Measurements from ENCODE around the gene MSGN1. TPM values are rescaled to one million over a fixed set of nuclear protein-coding genes. Genes with fewer than 3 reads are reported as not detected.

The MSGN1 gene
- total and polyA plus RNA-seq, 9 donors: not detected

DNA sequence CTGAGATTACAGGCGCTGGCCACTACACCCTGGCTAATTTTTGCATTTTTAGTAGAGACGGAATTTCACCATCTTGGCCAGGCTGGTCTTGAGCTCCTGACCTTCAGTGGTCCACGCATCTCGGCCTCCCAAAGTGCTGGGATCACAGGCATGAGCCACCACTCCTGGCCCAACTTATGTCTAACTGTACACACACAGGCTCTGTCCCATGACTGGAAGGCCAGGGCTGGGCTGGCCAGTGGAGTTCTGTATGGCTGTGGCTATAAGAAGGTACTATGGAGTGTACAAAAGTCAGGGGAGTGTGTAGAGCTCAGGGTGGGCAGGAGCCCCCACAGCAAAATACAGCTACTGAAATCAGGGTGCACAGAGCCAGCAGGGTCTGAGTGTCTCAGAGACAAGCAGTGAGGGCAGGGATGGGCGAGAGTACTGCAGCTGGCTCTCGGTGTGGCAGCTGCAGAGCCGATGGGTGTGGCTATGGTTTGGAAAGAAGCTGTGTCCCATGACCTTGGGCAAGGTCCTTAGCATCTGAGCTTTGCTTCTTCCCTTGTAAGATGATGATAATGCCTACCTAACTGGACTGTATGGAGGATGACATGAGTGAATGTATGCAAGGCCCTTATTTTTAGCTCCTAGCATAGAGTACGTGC is 10.4 kb upstream of the MSGN1 start:
- no peaks in the 10 kb centered on the region for H3K36me3 ChIP-seq
- 77 to 82% (median 82%) methylated on average over 8 of the region's 8 CpGs for WGBS, 3 donors
- intact Hi-C loops (cut with DNase I): no loop called here
- no peak for DNase-seq
- no peaks in the 10 kb centered on the region for H3K27me3 ChIP-seq
- H3K4me1 ChIP-seq (ENCODE audit: insufficient read depth): no peaks in the 10 kb centered on the region
- TF ChIP-seq POLR2A (IDR thresholded peaks at IDR 0.05) (no peak), EP300 (IDR thresholded peaks at IDR 0.05) (no peak)
- TF ChIP-seq, protein P1, sequence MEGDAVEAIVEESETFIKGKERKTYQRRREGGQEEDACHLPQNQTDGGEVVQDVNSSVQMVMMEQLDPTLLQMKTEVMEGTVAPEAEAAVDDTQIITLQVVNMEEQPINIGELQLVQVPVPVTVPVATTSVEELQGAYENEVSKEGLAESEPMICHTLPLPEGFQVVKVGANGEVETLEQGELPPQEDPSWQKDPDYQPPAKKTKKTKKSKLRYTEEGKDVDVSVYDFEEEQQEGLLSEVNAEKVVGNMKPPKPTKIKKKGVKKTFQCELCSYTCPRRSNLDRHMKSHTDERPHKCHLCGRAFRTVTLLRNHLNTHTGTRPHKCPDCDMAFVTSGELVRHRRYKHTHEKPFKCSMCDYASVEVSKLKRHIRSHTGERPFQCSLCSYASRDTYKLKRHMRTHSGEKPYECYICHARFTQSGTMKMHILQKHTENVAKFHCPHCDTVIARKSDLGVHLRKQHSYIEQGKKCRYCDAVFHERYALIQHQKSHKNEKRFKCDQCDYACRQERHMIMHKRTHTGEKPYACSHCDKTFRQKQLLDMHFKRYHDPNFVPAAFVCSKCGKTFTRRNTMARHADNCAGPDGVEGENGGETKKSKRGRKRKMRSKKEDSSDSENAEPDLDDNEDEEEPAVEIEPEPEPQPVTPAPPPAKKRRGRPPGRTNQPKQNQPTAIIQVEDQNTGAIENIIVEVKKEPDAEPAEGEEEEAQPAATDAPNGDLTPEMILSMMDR (IDR thresholded peaks at IDR 0.05): no peak
- no peaks in the 10 kb centered on the region for H3K9me3 ChIP-seq
- no peak overlapping the region for H3K4me3 ChIP-seq
- no peak overlapping the region for H3K27ac ChIP-seq

DNA sequence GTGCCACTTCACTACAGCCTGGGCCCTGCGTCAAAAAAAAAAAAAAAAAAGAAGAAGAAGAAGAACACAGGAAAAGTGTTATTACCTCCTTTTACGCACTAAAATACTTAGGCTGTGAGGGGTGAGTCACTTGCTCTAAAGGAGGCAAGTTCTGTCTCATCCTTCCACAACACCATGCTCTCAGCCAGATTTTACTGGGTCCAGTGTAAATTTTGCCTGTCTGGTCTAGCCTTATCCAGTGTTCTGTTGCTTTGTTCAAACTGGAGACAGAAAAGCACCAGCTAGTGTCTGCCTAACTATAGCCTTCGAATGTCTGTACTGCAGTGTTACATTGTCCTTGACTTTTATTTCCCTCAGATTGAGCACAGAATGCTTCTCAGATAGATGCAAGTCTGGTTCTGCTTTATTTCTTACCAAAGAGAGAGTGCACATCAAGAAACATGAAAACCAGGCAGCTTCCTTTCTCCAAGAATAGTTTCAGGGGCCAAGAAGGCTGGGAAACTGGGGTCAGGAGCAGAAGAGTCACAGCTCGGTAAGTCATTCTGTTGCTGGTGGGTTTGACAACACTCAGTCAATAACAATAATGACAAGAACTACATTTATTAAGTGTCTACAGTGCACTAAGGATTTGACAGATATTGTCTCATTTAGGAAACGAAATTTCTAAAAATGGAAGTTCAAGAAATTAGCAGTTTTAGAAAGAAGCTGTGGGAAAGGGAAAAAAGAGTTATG is 3.1 kb upstream of the MSGN1 start:
- TF ChIP-seq POLR2A (IDR thresholded peaks at IDR 0.05) (no peak), EP300 (IDR thresholded peaks at IDR 0.05) (no peak)
- TF ChIP-seq, protein P1 (IDR thresholded peaks at IDR 0.05): no peak
- intact Hi-C loops (cut with DNase I): no loop called here
- H3K4me1 ChIP-seq (ENCODE audit: insufficient read depth): no peaks in the 10 kb centered on the region
- H3K27me3 ChIP-seq: no peaks in the 10 kb centered on the region
- no peaks in the 10 kb centered on the region for H3K9me3 ChIP-seq
- H3K4me3 ChIP-seq: no peak overlapping the region
- no peak for DNase-seq
- H3K36me3 ChIP-seq: no peaks in the 10 kb centered on the region
- no peak overlapping the region for H3K27ac ChIP-seq
- 50 to 59% (median 55%) methylated on average over 5 of the region's 5 CpGs for WGBS, 3 donors

DNA sequence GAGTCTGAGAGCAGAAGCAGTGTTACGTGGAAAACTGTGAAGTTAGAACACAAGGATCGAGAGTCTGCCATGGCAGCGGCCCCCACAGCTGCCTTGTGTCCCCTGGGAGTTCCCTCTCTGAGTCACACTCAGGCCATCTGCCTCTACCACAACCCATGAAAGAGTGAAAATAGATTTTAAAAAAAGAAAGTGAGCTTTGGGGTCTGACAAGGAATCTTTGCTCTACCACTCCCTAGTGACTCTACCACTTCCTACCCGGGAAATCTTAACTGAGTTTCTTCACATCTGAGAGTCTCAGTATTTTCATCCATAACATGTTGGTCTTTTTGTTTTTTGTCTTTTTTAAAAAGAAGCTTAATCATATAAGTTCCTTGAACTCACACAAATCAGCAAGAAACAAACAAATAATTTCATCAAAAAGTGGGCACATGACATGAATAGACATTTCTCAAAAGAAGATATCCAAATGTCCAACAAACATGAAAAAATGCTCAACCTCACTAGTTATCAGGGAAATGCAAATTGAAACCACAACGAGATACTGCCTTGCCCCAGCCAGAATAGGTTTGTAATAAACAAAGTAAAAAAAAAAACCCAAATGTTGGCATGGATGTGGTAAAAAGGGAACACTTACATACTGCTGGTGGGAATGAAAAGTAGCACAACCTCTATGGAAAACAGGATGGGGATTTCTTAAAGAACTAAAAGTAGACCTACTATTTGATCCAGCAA is 2.4 kb upstream of the MSGN1 start:
- intact Hi-C loops (cut with DNase I): no loop called here
- H3K27ac ChIP-seq: no peak overlapping the region
- DNase-seq: no peak
- no peak overlapping the region for H3K4me3 ChIP-seq
- TF ChIP-seq EP300 (IDR thresholded peaks at IDR 0.05) (no peak), POLR2A (IDR thresholded peaks at IDR 0.05) (no peak)
- TF ChIP-seq, protein P1 (IDR thresholded peaks at IDR 0.05): no peak
- no peaks in the 10 kb centered on the region for H3K36me3 ChIP-seq
- 70 to 72% (median 72%) methylated on average over 5 of the region's 5 CpGs for WGBS, 3 donors
- no peaks in the 10 kb centered on the region for H3K9me3 ChIP-seq
- H3K27me3 ChIP-seq: no peaks in the 10 kb centered on the region
- no peaks in the 10 kb centered on the region for H3K4me1 ChIP-seq (ENCODE audit: insufficient read depth)

DNA sequence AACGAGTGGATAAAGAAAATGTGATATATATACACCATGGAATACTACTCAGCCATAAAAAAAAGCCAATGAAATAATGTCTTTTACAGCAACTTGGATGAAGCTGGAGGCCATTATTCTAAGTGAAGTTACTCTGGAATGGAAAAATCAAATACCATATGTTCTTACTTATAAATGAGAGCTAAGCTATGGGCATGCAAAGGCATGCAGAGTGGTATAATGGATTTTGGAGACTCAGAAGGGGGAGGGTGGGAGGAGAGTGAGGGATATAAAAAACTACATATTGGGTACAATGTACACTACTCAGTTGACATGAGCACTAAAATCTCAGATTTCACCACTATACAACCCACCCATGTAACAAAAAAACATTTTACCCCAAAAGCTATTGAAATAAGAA is 1.7 kb upstream of the MSGN1 start:
- H3K36me3 ChIP-seq: no peaks in the 10 kb centered on the region
- WGBS, 3 donors: 93 to 97% (median 94%) methylated on average over 1 of the region's 1 CpG
- intact Hi-C loops (cut with DNase I): no loop called here
- no peaks in the 10 kb centered on the region for H3K9me3 ChIP-seq
- no peak overlapping the region for H3K27ac ChIP-seq
- DNase-seq: no peak
- TF ChIP-seq EP300 (IDR thresholded peaks at IDR 0.05) (no peak), POLR2A (IDR thresholded peaks at IDR 0.05) (no peak)
- TF ChIP-seq, protein P1 (IDR thresholded peaks at IDR 0.05): no peak
- H3K4me3 ChIP-seq: no peak overlapping the region
- no peaks in the 10 kb centered on the region for H3K27me3 ChIP-seq
- no peaks in the 10 kb centered on the region for H3K4me1 ChIP-seq (ENCODE audit: insufficient read depth)

Measured in ovary (tissue), 9 donors.